RWPE2 (cell line): ENCODE measurements around the gene ADRB2.
A peak's percentile ranks its signal among the peaks of the same experiment; 100 is the strongest.

Experiments
- ATAC-seq: fragments of 200-7000 bp; cut with Tn5 transposase; 3 replicates; pipeline ENCODE4 v1.9.1; 2021; ENCODE audit warnings: low read depth
- DNase-seq: peaks from one replicate; pipeline ENCODE4 v3.0.0-alpha.2; 2020; ENCODE audit warnings: low spot score
- H3K27ac ChIP-seq: fragments of 450-650 bp; 2 replicates; pipeline ENCODE4 v1.5.1; 2017; ENCODE audit warnings: mild to moderate bottlenecking; ENCODE audit not compliant: poor library complexity, severe bottlenecking
- H3K27me3 ChIP-seq: fragments of 250-450 bp; sonication (Bioruptor Pico); 2 replicates; pipeline ENCODE4 v1.5.1; 2021; ENCODE audit warnings: mild to moderate bottlenecking, moderate library complexity; ENCODE audit not compliant: insufficient read depth, poor library complexity, severe bottlenecking
- H3K36me3 ChIP-seq: fragments of 250-450 bp; sonication (Bioruptor Pico); 2 replicates; pipeline ENCODE4 v1.5.1; 2020; ENCODE audit warnings: low read depth, mild to moderate bottlenecking, moderate library complexity
- H3K4me1 ChIP-seq: fragments of 250-450 bp; sonication (Bioruptor Pico); 2 replicates; pipeline ENCODE4 v1.5.1; 2021; ENCODE audit warnings: mild to moderate bottlenecking, moderate library complexity; ENCODE audit not compliant: insufficient read depth, poor library complexity, severe bottlenecking
- H3K4me3 ChIP-seq: fragments of 250-450 bp; sonication (Bioruptor Pico); 2 replicates; pipeline ENCODE4 v1.5.1; 2021; ENCODE audit warnings: mild to moderate bottlenecking, moderate library complexity; ENCODE audit not compliant: severe bottlenecking
- H3K9me3 ChIP-seq: fragments of 250-450 bp; sonication (Bioruptor Pico); 2 replicates; pipeline ENCODE4 v1.5.1; 2021; ENCODE audit warnings: mild to moderate bottlenecking, moderate library complexity; ENCODE audit not compliant: severe bottlenecking
- CTCF ChIP-seq: fragments of 450-650 bp; IDR thresholded peaks from one replicate; pipeline ENCODE4 v1.5.1; 2017; ENCODE audit warnings: mild to moderate bottlenecking, moderate library complexity; ENCODE audit not compliant: poor library complexity, severe bottlenecking

Gene ADRB2

GRCh38 chr5:148826053-148826738 is at the start of gene ADRB2:
Gene ADRB2, plus strand, starts transcription at chr5:148826611. Its CDS starts 221 bp downstream, at chr5:148826832.
- ATAC-seq (peak; percentile 89), DNase-seq (peak; percentile 99)
- H3K36me3 ChIP-seq: peaks cover 22% of the 10 kb centered on the region
- H3K27ac ChIP-seq: peak within 1 kb of the TSS; percentile 76
- peak within 1 kb of the TSS; percentile 48 for H3K4me3 ChIP-seq
- H3K27me3 ChIP-seq: no peaks in the 10 kb centered on the region
- H3K9me3 ChIP-seq: no peaks in the 10 kb centered on the region
- peaks cover 18% of the 10 kb centered on the region for H3K4me1 ChIP-seq
- peak; percentile 27 for TF ChIP-seq CTCF

- peaks cover 17% of the 10 kb centered on the region for H3K4me1 ChIP-seq
- H3K9me3 ChIP-seq: no peaks in the 10 kb centered on the region
- no peak overlapping the region for H3K4me3 ChIP-seq
- ATAC-seq (peak; percentile 100), DNase-seq (peak; percentile 94)
- no peak for TF ChIP-seq CTCF
- H3K27me3 ChIP-seq: no peaks in the 10 kb centered on the region
- H3K36me3 ChIP-seq: no peaks in the 10 kb centered on the region
- peak overlapping the region; percentile 31 for H3K27ac ChIP-seq
These were observed 49.6 kb upstream of the ADRB2 start for GRCh38 chr5:148776780-148777179.

- no peaks in the 10 kb centered on the region for H3K27me3 ChIP-seq
- peaks cover 17% of the 10 kb centered on the region for H3K4me1 ChIP-seq
- DNase-seq: no peak
- H3K4me3 ChIP-seq: no peak overlapping the region
- no peaks in the 10 kb centered on the region for H3K9me3 ChIP-seq
- no peak for TF ChIP-seq CTCF
- no peak overlapping the region for H3K27ac ChIP-seq
- no peaks in the 10 kb centered on the region for H3K36me3 ChIP-seq
- no peak for ATAC-seq
These were observed 47.5 kb upstream of the ADRB2 start for GRCh38 chr5:148778882-148779281.

- no peak for TF ChIP-seq CTCF
- ATAC-seq (no peak), DNase-seq (no peak)
- no peaks in the 10 kb centered on the region for H3K36me3 ChIP-seq
- H3K4me3 ChIP-seq: no peak overlapping the region
- H3K27me3 ChIP-seq: no peaks in the 10 kb centered on the region
- peaks cover 27% of the 10 kb centered on the region for H3K4me1 ChIP-seq
- no peaks in the 10 kb centered on the region for H3K9me3 ChIP-seq
- H3K27ac ChIP-seq: no peak overlapping the region
These were observed 45.7 kb upstream of the ADRB2 start for GRCh38 chr5:148780711-148781110.

GRCh38 chr5:148781766-148782165 is 44.6 kb upstream of the ADRB2 start:
- no peaks in the 10 kb centered on the region for H3K9me3 ChIP-seq
- H3K4me1 ChIP-seq: peaks cover 33% of the 10 kb centered on the region
- DNase-seq (no peak), ATAC-seq (no peak)
- no peak for TF ChIP-seq CTCF
- no peak overlapping the region for H3K4me3 ChIP-seq
- H3K36me3 ChIP-seq: no peaks in the 10 kb centered on the region
- H3K27me3 ChIP-seq: no peaks in the 10 kb centered on the region
- H3K27ac ChIP-seq: no peak overlapping the region
